Mesothelial cell of epicardium (in vitro differentiated cells): ENCODE measurements around the gene SUCLA2. TPM values are rescaled to one million over a fixed set of nuclear protein-coding genes. Genes with fewer than 3 reads are reported as not detected.

Experiments
- DNase-seq, 2 experiments: peaks; one replicate each; pipeline ENCODE4 v3.0.0; 2021; ENCODE audit warnings: low spot score in 2 of 2; ENCODE audit not compliant: unreplicated experiment in 2 of 2
- H3K27ac Mint-ChIP-seq: 2 replicates; pipeline ENCODE4 v1.8.0; 2021; ENCODE audit warnings: mixed read lengths
- H3K27me3 Mint-ChIP-seq: 2 replicates; pipeline ENCODE4 v1.8.0; 2021; ENCODE audit warnings: low read depth, mixed read lengths
- H3K36me3 Mint-ChIP-seq: 2 replicates; pipeline ENCODE4 v1.8.0; 2021; ENCODE audit warnings: mixed read lengths
- H3K4me1 Mint-ChIP-seq: 2 replicates; pipeline ENCODE4 v1.8.0; 2021; ENCODE audit warnings: mixed read lengths
- H3K4me3 Mint-ChIP-seq: 2 replicates; pipeline ENCODE4 v1.8.0; 2021; ENCODE audit warnings: mild to moderate bottlenecking, moderate library complexity, mixed read lengths
- H3K9me3 Mint-ChIP-seq: 2 replicates; pipeline ENCODE4 v1.8.0; 2021; ENCODE audit warnings: mixed read lengths
- CTCF ChIP-seq: fragments of 200-600 bp; sonication (generic); IDR thresholded peaks from one replicate; pipeline ENCODE4 v1.5.0; 2021; ENCODE audit warnings: antibody characterized with exemption; ENCODE audit not compliant: unreplicated experiment
- total RNA-seq: library from RNA; stranded (reverse); gene quantifications from 3 replicates; pipeline ENCODE4 v1.2.1, GENCODE V29; 2021

The SUCLA2 gene
- total RNA-seq, 1 donor from 2014 or later = 41.1 TPM

- TF ChIP-seq CTCF = no peak
- H3K27me3 Mint-ChIP-seq = no peaks in the 10 kb centered on the region
- H3K27ac Mint-ChIP-seq = no peak overlapping the region
- DNase-seq = no peak
- no peak overlapping the region for H3K4me3 Mint-ChIP-seq
- H3K4me1 Mint-ChIP-seq = peaks cover 21% of the 10 kb centered on the region
- peaks cover 15% of the 10 kb centered on the region for H3K36me3 Mint-ChIP-seq
- H3K9me3 Mint-ChIP-seq = peaks cover 4% of the 10 kb centered on the region
These were observed 39.0 kb upstream of the SUCLA2 start for GRCh38 chr13:48040049-48040448.

- Mint-ChIP-seq H3K27me3 (no peaks in the 10 kb centered on the region), H3K4me3 (peak overlapping the region; percentile 89), H3K27ac (peak overlapping the region; percentile 93), H3K36me3 (peaks cover 26% of the 10 kb centered on the region), H3K4me1 (peaks cover 21% of the 10 kb centered on the region), H3K9me3 (peaks cover 12% of the 10 kb centered on the region)
- no peak for TF ChIP-seq CTCF
- no peak for DNase-seq
These were observed 37.7 kb upstream of the SUCLA2 start for GRCh38 chr13:48038761-48039160.

- Mint-ChIP-seq H3K36me3 (peaks cover 29% of the 10 kb centered on the region), H3K27me3 (no peaks in the 10 kb centered on the region), H3K9me3 (peaks cover 20% of the 10 kb centered on the region), H3K27ac (peak within 1 kb of the TSS; percentile 93), H3K4me3 (peak within 1 kb of the TSS; percentile 89), H3K4me1 (peaks cover 21% of the 10 kb centered on the region)
- DNase-seq = peak; percentile 83 to 94
- peak; percentile 97 for TF ChIP-seq CTCF
These were observed 36.5 kb upstream of the SUCLA2 start, which contains the start of gene NUDT15 for GRCh38 chr13:48037346-48038173. Gene NUDT15 (plus strand): TSS chr13:48037726. CDS start chr13:48037747, 21 bp downstream.

- H3K4me1 Mint-ChIP-seq = no peaks in the 10 kb centered on the region
- no peaks in the 10 kb centered on the region for H3K27me3 Mint-ChIP-seq
- H3K36me3 Mint-ChIP-seq = peaks cover 42% of the 10 kb centered on the region
- no peak for TF ChIP-seq CTCF
- H3K4me3 Mint-ChIP-seq = no peak overlapping the region
- H3K27ac Mint-ChIP-seq = no peak overlapping the region
- H3K9me3 Mint-ChIP-seq = peaks cover 43% of the 10 kb centered on the region
- DNase-seq = no peak
These were observed 28.8 kb upstream of the SUCLA2 start for GRCh38 chr13:48029859-48030258.

- DNase-seq = no peak
- Mint-ChIP-seq H3K27ac (no peak overlapping the region), H3K27me3 (no peaks in the 10 kb centered on the region), H3K4me3 (no peak overlapping the region), H3K36me3 (peaks cover 35% of the 10 kb centered on the region), H3K9me3 (peaks cover 42% of the 10 kb centered on the region), H3K4me1 (no peaks in the 10 kb centered on the region)
- TF ChIP-seq CTCF = no peak
These were observed 27.0 kb upstream of the SUCLA2 start for GRCh38 chr13:48028066-48028465.
